Measurements from ENCODE around the gene TBC1D21.

- no peak for TF ChIP-seq ZFP3 (CRISPR knock-in tag; IDR thresholded peaks at IDR 0.05)
- TF ChIP-seq POU6F1 (CRISPR knock-in tag; IDR thresholded peaks at IDR 0.05; ENCODE audit: borderline replicate concordance, low read depth): no peak
- TF ChIP-seq, protein P1, sequence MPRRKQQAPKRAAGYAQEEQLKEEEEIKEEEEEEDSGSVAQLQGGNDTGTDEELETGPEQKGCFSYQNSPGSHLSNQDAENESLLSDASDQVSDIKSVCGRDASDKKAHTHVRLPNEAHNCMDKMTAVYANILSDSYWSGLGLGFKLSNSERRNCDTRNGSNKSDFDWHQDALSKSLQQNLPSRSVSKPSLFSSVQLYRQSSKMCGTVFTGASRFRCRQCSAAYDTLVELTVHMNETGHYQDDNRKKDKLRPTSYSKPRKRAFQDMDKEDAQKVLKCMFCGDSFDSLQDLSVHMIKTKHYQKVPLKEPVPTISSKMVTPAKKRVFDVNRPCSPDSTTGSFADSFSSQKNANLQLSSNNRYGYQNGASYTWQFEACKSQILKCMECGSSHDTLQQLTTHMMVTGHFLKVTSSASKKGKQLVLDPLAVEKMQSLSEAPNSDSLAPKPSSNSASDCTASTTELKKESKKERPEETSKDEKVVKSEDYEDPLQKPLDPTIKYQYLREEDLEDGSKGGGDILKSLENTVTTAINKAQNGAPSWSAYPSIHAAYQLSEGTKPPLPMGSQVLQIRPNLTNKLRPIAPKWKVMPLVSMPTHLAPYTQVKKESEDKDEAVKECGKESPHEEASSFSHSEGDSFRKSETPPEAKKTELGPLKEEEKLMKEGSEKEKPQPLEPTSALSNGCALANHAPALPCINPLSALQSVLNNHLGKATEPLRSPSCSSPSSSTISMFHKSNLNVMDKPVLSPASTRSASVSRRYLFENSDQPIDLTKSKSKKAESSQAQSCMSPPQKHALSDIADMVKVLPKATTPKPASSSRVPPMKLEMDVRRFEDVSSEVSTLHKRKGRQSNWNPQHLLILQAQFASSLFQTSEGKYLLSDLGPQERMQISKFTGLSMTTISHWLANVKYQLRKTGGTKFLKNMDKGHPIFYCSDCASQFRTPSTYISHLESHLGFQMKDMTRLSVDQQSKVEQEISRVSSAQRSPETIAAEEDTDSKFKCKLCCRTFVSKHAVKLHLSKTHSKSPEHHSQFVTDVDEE (CRISPR knock-in tag; IDR thresholded peaks at IDR 0.05): no peak
- TF ChIP-seq ZFP30 (CRISPR knock-in tag; IDR thresholded peaks at IDR 0.05): no peak
- TF ChIP-seq, protein P2, sequence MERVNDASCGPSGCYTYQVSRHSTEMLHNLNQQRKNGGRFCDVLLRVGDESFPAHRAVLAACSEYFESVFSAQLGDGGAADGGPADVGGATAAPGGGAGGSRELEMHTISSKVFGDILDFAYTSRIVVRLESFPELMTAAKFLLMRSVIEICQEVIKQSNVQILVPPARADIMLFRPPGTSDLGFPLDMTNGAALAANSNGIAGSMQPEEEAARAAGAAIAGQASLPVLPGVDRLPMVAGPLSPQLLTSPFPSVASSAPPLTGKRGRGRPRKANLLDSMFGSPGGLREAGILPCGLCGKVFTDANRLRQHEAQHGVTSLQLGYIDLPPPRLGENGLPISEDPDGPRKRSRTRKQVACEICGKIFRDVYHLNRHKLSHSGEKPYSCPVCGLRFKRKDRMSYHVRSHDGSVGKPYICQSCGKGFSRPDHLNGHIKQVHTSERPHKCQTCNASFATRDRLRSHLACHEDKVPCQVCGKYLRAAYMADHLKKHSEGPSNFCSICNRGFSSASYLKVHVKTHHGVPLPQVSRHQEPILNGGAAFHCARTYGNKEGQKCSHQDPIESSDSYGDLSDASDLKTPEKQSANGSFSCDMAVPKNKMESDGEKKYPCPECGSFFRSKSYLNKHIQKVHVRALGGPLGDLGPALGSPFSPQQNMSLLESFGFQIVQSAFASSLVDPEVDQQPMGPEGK (CRISPR knock-in tag; IDR thresholded peaks at IDR 0.05; ENCODE audit: borderline replicate concordance): no peak
- no peak for TF ChIP-seq ZC3H10 (CRISPR knock-in tag; IDR thresholded peaks at IDR 0.05)
- no peak for TF ChIP-seq GLIS3 (CRISPR knock-in tag; IDR thresholded peaks at IDR 0.05)
- TF ChIP-seq, protein P3, sequence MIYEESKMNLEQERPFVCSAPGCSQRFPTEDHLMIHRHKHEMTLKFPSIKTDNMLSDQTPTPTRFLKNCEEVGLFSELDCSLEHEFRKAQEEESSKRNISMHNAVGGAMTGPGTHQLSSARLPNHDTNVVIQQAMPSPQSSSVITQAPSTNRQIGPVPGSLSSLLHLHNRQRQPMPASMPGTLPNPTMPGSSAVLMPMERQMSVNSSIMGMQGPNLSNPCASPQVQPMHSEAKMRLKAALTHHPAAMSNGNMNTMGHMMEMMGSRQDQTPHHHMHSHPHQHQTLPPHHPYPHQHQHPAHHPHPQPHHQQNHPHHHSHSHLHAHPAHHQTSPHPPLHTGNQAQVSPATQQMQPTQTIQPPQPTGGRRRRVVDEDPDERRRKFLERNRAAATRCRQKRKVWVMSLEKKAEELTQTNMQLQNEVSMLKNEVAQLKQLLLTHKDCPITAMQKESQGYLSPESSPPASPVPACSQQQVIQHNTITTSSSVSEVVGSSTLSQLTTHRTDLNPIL (CRISPR knock-in tag; IDR thresholded peaks at IDR 0.05; ENCODE audit: low read depth): no peak
- TF ChIP-seq ZNF70 (CRISPR knock-in tag; IDR thresholded peaks at IDR 0.05): no peak
- TF ChIP-seq ISL1 (CRISPR knock-in tag; IDR thresholded peaks at IDR 0.05): no peak
Measured at GRCh38 chr15:73923488-73924164, 50.3 kb downstream of the TBC1D21 start.

Measured in SK-N-SH treated with all-trans-retinoic acid at 6 μM for 48 hours (cell line).